Epithelial cell of esophagus (primary cell): Measurements from ENCODE around the gene PRX.
A peak's percentile ranks its signal among the peaks of the same experiment; 100 is the strongest.

Experiments
- DNase-seq: peaks from one replicate; pipeline ENCODE4 v3.0.0; 2010; ENCODE audit warnings: low read depth
- H3K4me3 ChIP-seq: 2 replicates; pipeline ENCODE4 v1.5.1; 2011; ENCODE audit warnings: mild to moderate bottlenecking, low read length, control low read depth
- CTCF ChIP-seq: IDR thresholded peaks from 2 replicates; pipeline ENCODE4 v1.5.1; 2011; ENCODE audit warnings: low read depth, mild to moderate bottlenecking, low read length, control low read depth, inconsistent platforms; ENCODE audit not compliant: insufficient read depth; ENCODE audit errors: missing control alignments

Gene PRX

GRCh38 chr19:40418040-40418439 is 4.9 kb upstream of the PRX start:
- no peak for TF ChIP-seq CTCF
- H3K4me3 ChIP-seq = no peak overlapping the region
- DNase-seq = no peak

- H3K4me3 ChIP-seq = no peak overlapping the region
- no peak for TF ChIP-seq CTCF
- DNase-seq = no peak
Measured at GRCh38 chr19:40417643-40417981, 4.4 kb upstream of the PRX start.

DNA sequence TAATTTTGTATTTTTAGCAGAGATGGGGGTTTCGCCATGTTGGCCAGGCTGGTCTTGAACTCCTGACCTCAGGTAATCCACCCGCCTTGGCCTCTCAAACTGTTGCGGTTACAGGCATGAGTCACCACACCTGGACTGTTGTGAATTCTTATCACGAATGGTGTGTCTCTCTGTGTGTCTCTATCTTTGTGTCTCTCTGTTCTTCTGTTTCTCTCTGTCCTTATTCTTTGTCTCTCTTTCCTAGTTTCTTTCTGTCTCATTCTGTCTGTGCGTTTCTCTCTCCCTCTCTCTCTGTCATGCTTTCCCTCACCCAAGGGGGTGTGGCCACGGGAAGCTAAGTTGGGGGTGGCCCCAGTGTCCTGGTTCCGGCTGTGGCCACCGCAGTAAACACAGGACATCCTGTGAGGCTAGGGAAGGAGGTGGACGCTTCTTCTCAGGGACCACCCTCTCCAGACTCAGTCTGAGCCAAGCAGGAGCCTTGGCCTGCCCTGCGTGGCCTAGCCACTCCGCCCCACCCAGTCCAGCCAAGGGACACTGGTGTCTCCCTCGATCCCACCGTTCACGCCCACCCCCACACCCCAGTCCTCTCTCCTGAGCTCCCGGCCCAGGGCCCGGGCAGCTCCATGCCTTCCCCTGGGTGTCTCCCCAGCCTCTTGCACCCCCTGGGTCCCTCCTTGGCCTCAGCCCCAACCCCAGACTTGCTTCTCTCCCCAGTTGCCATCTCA is 3.9 kb upstream of the PRX start:
- no peak overlapping the region for H3K4me3 ChIP-seq
- no peak for TF ChIP-seq CTCF
- DNase-seq = peak; percentile 36

- no peak for TF ChIP-seq CTCF
Measured at GRCh38 chr19:40415768-40416167, 2.6 kb upstream of the PRX start.

DNA sequence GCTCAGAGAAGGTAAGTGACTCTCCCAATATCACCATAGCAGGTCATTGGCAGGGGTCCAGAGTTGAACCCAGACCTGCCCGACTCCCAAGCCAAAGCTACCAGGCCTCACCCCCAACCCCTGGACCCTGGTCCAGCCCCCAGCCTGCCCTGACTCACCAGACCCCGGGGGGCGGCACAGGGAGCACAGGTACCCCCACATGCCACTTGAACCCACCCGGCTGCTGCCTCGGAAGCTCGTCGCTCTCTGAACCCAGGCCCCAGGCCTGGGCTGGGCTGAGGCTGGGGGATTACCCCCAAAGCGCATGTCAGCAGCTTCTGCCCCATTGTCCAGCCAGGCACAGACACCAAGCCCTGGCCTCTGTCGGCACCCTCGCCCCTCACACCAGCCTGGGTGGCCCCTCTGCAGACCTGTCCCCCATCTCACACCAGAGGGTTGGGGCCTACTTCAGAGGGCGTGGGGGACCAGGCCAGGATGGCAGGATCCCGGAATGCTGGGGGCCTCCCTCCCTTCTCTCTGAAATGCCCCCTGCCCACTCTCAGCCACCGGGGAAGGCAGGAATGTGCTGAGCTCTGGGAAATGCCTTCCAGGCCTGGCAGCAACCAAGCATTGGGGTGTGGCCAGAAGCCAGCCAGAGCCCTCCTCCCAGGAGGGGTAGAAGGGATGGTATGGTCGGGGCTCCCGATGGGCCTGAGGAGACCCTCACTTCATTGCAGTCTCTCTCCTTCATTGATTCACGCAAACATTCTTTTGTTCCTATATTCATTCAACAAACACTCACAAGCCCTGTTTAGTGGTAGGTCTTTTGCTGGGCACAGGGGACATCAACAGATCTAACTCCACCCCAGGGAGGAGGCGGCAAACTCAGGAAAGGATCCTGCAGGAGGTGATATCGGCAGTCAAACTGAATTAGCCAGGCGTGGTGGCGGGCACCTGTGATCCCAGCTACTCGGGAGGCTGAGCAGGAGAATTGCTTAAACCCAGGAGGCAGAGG is 1.7 kb upstream of the PRX start:
- no peak for TF ChIP-seq CTCF

More at GRCh38 chr19:40415768-40416167, 2.6 kb upstream of the PRX start:
- no peak for DNase-seq
- no peak overlapping the region for H3K4me3 ChIP-seq

DNA sequence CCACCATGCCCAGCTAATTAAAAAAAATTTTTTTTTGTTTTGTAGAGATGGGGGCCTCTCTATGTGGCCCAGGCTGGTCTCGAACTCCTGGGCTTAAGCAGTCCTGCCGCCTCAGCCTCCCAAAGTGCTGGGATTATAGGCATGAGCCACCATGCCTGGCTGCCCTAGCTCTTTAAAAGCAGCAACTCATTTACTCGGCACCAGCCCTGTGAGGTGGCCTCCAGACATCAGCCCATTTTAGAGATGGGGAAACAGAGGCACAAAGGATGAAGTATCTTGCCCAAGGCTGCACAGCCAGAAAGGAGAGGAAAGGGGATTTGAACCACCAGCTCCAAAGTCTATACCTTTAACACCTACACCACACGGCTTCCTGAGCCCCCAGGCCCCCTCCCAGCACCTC is 312 bp downstream of the PRX start:
- TF ChIP-seq CTCF = no peak
- no peak overlapping the region for H3K4me3 ChIP-seq
- no peak for DNase-seq

More for the DNA sequence above, 1.7 kb upstream of the PRX start:
- DNase-seq = no peak
- H3K4me3 ChIP-seq = no peak overlapping the region
